ENCODE measurements around the gene PAK5.

The PAK5 gene

DNA sequence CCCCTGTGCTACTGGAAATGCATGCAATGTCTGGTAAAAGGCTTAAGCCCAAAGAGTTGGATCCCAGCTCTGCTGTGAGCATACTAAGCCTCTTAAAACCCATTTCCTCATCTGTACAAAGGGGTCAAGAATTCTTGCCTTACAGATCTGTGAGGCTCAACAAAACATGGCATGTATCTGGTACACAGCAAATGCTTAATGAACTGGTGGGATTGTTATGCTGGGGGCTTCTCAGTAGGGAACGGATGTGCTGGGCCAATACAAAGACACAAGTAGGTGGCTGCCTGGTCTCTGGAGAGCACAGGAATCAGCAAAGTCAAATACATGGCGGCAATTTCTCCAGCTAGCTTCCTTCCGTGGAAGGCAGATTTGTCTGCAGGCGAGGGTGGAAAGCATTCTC is 262.2 kb downstream of the PAK5 start:
- H3K9me3 ChIP-seq (ENCODE audit: control insufficient read depth, low read length) = no peaks in the 10 kb centered on the region
- no peak overlapping the region for H3K4me3 ChIP-seq (ENCODE audit: low read length)
- no peaks in the 10 kb centered on the region for H3K36me3 ChIP-seq (ENCODE audit: control insufficient read depth, insufficient read depth, low read length, severe bottlenecking)
- no peak for DNase-seq (ENCODE audit: low read depth)
- no peak overlapping the region for H3K9ac ChIP-seq (ENCODE audit: low read length)
- no peaks in the 10 kb centered on the region for H3K4me1 ChIP-seq (ENCODE audit: control insufficient read depth, insufficient read depth, low read length)
- H3K27me3 ChIP-seq (replicated peaks; ENCODE audit: control insufficient read depth, insufficient read depth, low read length) = peaks cover 41% of the 10 kb centered on the region

DNA sequence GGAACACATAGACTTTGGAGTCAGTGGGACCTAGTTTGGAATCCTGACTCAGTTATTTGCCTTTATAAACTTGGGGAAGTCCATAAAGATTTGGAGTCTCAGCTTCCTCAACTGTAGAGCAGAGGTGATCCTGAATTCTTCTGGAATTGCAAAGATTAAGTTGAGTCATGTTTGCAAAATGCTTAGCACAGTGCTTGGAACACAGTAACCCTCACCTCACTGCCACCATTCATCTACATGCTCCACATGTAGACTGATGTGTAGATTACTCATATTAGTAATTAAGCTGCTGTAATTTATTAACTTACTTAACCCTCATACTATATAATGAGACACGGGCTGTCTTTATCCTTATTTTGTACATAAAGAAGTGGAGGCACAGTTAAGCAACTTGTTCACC is 263.0 kb downstream of the PAK5 start:
- H3K9ac ChIP-seq (ENCODE audit: low read length) = no peak overlapping the region
- no peaks in the 10 kb centered on the region for H3K4me1 ChIP-seq (ENCODE audit: control insufficient read depth, insufficient read depth, low read length)
- H3K4me3 ChIP-seq (ENCODE audit: low read length) = no peak overlapping the region
- no peaks in the 10 kb centered on the region for H3K9me3 ChIP-seq (ENCODE audit: control insufficient read depth, low read length)
- H3K36me3 ChIP-seq (ENCODE audit: control insufficient read depth, insufficient read depth, low read length, severe bottlenecking) = no peaks in the 10 kb centered on the region
- H3K27me3 ChIP-seq (replicated peaks; ENCODE audit: control insufficient read depth, insufficient read depth, low read length) = peaks cover 46% of the 10 kb centered on the region
- DNase-seq (ENCODE audit: low read depth) = no peak

DNA sequence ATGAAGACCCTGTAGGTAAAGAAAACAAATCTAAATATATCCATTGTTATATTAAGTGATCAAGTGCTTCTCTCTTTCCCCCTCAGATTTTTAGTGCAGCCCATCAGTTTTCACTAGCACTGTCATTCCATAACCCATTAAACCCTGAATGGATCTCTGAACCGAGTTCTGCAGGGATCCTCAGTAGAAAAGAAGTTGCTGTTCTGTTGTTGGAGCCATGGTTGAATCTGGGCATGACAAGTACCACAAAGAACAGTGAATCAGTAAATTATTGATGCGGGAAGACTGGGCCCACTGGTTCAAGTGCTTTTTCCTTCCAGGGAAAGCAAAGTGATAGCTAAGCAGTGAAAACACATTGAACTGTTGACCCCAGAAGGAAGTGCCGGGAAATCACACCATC is 264.1 kb downstream of the PAK5 start:
- Histone ChIP-seq H3K9me3 (ENCODE audit: control insufficient read depth, low read length) (no peaks in the 10 kb centered on the region), H3K27me3 (replicated peaks; ENCODE audit: control insufficient read depth, insufficient read depth, low read length) (peaks cover 54% of the 10 kb centered on the region), H3K9ac (ENCODE audit: low read length) (no peak overlapping the region), H3K4me1 (ENCODE audit: control insufficient read depth, insufficient read depth, low read length) (no peaks in the 10 kb centered on the region), H3K4me3 (ENCODE audit: low read length) (no peak overlapping the region), H3K36me3 (ENCODE audit: control insufficient read depth, insufficient read depth, low read length, severe bottlenecking) (no peaks in the 10 kb centered on the region)
- DNase-seq (ENCODE audit: low read depth) = no peak

DNA sequence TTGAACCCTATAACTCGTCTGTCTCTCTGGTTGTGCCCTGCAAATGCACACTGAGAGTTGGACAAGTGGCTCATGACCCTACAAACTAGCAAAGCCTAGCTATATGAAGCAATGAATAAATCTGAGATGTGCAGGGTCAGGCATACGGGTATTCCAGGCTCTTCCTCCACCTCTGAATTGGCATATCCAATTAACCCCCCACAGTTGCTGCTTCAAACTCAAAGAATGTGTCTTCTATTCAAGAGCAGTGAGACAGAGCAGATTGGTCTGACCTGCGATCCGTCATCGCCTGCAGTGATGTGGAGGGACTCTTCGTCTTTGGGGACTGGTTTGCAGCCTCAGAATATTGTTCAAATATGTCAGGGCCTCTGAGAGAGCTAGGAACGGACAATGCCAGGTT is 264.7 kb downstream of the PAK5 start:
- DNase-seq (ENCODE audit: low read depth) = no peak
- H3K4me3 ChIP-seq (ENCODE audit: low read length) = no peak overlapping the region
- peaks cover 1% of the 10 kb centered on the region for H3K9me3 ChIP-seq (ENCODE audit: control insufficient read depth, low read length)
- H3K36me3 ChIP-seq (ENCODE audit: control insufficient read depth, insufficient read depth, low read length, severe bottlenecking) = no peaks in the 10 kb centered on the region
- no peaks in the 10 kb centered on the region for H3K4me1 ChIP-seq (ENCODE audit: control insufficient read depth, insufficient read depth, low read length)
- no peak overlapping the region for H3K9ac ChIP-seq (ENCODE audit: low read length)
- H3K27me3 ChIP-seq (replicated peaks; ENCODE audit: control insufficient read depth, insufficient read depth, low read length) = peaks cover 51% of the 10 kb centered on the region

DNA sequence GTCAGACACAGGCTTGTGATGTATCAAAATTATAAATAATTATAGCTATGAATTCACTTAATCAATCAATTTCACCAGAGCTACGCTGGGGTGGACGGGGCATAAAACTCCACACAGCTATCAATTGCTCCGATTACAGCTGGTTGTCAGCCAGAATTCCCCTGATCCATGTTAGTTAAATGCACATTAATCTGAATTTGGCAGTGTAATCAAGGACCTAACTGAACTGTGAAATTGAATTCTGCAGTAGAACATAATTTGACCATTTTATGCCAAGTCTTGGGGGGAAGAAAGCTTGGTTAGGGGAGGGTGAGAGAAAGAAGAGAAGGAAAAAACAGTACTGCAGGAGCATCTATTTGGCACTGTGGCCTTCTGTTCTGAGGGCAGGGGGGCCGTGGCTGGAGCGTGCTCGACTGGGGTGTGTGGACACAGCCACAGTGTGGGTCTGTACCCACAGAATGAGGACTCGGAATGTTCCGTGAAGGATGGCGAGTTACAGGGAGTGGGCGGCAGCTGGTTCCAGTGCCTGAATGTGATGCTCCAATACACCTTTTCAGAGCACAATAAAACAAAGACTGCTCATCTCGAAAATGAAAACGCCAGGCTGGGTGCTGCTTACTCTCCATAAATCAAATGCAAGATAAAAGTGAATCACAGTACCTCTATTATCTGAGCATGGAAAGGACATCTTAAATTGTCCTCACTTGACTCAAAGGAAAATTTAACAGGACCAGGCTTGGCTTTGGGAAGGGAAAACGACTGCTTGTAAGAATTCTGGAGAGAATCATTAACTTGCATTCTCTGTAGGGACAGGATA is 265.3 kb downstream of the PAK5 start:
- Histone ChIP-seq H3K4me1 (ENCODE audit: control insufficient read depth, insufficient read depth, low read length) (no peaks in the 10 kb centered on the region), H3K27me3 (replicated peaks; ENCODE audit: control insufficient read depth, insufficient read depth, low read length) (peaks cover 51% of the 10 kb centered on the region), H3K4me3 (ENCODE audit: low read length) (no peak overlapping the region), H3K9ac (ENCODE audit: low read length) (no peak overlapping the region), H3K9me3 (ENCODE audit: control insufficient read depth, low read length) (peaks cover 6% of the 10 kb centered on the region), H3K36me3 (ENCODE audit: control insufficient read depth, insufficient read depth, low read length, severe bottlenecking) (no peaks in the 10 kb centered on the region)
- DNase-seq (ENCODE audit: low read depth) = no peak

DNA sequence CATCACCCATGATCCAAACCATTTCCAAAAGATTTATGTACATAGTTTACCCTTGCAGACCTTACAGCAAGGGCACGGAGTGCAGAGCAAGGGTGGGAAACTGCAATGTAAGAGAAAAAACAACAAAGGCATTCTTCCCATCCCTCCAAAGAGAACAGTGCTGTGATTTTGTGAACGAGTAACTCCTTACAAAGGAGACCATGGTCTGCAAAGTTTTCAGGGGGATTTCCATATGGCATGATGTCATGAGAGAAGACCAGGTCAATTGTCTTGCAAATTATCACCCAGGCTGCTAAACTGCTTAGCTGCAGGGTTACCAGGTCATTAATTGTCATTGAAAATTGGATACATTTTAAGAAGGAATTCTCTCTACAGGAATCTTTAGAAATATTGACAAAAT is 266.2 kb downstream of the PAK5 start:
- H3K4me1 ChIP-seq (ENCODE audit: control insufficient read depth, insufficient read depth, low read length) = no peaks in the 10 kb centered on the region
- no peak overlapping the region for H3K4me3 ChIP-seq (ENCODE audit: low read length)
- DNase-seq (ENCODE audit: low read depth) = no peak

DNA sequence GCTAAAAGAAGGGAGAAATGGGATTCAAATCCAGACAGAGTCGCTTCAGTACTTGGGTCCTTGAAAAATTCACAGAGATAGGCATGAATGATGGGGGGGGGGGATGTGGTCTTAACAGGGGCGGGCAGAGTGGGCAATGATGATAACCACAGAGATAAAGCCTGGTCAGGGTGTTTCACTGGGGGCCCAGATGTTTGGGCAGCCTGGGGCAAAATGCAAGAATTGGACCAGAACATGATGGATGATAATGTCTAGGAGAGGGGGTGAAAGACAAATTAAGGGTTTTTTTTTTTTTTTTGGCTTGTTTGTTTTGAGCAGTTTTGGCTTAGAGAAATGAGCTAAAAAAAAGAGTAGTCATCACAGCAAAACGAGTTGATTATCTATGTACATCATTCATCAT is 267.1 kb downstream of the PAK5 start:
- Histone ChIP-seq H3K9me3 (ENCODE audit: control insufficient read depth, low read length) (peaks cover 6% of the 10 kb centered on the region), H3K4me3 (ENCODE audit: low read length) (no peak overlapping the region), H3K27me3 (replicated peaks; ENCODE audit: control insufficient read depth, insufficient read depth, low read length) (peaks cover 54% of the 10 kb centered on the region), H3K9ac (ENCODE audit: low read length) (no peak overlapping the region), H3K4me1 (ENCODE audit: control insufficient read depth, insufficient read depth, low read length) (no peaks in the 10 kb centered on the region), H3K36me3 (ENCODE audit: control insufficient read depth, insufficient read depth, low read length, severe bottlenecking) (no peaks in the 10 kb centered on the region)
- DNase-seq (ENCODE audit: low read depth) = no peak

More for the DNA sequence above, 266.2 kb downstream of the PAK5 start:
- Histone ChIP-seq H3K27me3 (replicated peaks; ENCODE audit: control insufficient read depth, insufficient read depth, low read length) (peaks cover 54% of the 10 kb centered on the region), H3K9ac (ENCODE audit: low read length) (no peak overlapping the region), H3K36me3 (ENCODE audit: control insufficient read depth, insufficient read depth, low read length, severe bottlenecking) (no peaks in the 10 kb centered on the region), H3K9me3 (ENCODE audit: control insufficient read depth, low read length) (peaks cover 6% of the 10 kb centered on the region)

DNA sequence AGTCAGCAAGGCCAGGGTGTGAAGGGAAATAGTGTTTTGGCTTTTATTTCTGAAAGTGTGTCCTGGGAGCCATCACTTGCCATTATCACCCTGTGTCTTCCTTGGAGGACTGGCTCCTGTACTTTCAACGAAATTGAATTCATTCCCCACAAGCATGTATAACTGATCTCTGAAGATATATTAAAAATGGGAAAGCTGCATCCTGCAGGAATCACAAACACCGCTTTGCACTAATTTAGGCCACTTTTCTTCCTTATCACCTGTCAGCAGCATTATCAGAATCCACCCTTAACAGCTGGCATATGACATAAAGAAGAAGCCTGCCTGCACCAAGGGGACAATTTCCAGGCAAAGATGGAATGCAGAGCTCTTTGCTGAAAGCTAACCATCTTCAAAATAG is 268.3 kb downstream of the PAK5 start:
- Histone ChIP-seq H3K4me1 (ENCODE audit: control insufficient read depth, insufficient read depth, low read length) (no peaks in the 10 kb centered on the region), H3K9me3 (ENCODE audit: control insufficient read depth, low read length) (peaks cover 6% of the 10 kb centered on the region), H3K9ac (ENCODE audit: low read length) (no peak overlapping the region), H3K27me3 (replicated peaks; ENCODE audit: control insufficient read depth, insufficient read depth, low read length) (peaks cover 50% of the 10 kb centered on the region), H3K4me3 (ENCODE audit: low read length) (no peak overlapping the region), H3K36me3 (ENCODE audit: control insufficient read depth, insufficient read depth, low read length, severe bottlenecking) (no peaks in the 10 kb centered on the region)
- no peak for DNase-seq (ENCODE audit: low read depth)

DNA sequence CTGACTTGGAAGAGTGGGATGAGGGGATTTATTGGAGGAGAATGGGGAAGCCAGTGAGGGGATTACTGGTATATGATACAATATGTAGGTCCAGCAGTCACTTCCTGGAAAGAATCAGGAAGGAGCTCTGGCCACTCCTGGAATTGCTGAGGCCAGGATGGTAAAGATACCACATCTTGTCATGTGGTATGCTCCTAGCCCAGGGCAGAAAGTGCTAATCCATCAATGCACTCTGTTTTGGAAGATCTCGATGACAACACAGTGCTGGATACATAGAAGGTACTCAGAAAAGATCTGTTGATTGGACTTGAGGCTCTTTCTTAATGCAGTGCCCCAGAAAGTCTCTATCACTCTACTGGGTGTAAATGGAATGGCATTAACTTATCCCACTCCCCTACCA is 271.9 kb downstream of the PAK5 start:
- no peak overlapping the region for H3K9ac ChIP-seq (ENCODE audit: low read length)
- H3K9me3 ChIP-seq (ENCODE audit: control insufficient read depth, low read length) = peaks cover 6% of the 10 kb centered on the region
- H3K4me3 ChIP-seq (ENCODE audit: low read length) = no peak overlapping the region
- no peaks in the 10 kb centered on the region for H3K36me3 ChIP-seq (ENCODE audit: control insufficient read depth, insufficient read depth, low read length, severe bottlenecking)
- no peaks in the 10 kb centered on the region for H3K4me1 ChIP-seq (ENCODE audit: control insufficient read depth, insufficient read depth, low read length)
- DNase-seq (ENCODE audit: low read depth) = no peak
- peaks cover 23% of the 10 kb centered on the region for H3K27me3 ChIP-seq (replicated peaks; ENCODE audit: control insufficient read depth, insufficient read depth, low read length)

DNA sequence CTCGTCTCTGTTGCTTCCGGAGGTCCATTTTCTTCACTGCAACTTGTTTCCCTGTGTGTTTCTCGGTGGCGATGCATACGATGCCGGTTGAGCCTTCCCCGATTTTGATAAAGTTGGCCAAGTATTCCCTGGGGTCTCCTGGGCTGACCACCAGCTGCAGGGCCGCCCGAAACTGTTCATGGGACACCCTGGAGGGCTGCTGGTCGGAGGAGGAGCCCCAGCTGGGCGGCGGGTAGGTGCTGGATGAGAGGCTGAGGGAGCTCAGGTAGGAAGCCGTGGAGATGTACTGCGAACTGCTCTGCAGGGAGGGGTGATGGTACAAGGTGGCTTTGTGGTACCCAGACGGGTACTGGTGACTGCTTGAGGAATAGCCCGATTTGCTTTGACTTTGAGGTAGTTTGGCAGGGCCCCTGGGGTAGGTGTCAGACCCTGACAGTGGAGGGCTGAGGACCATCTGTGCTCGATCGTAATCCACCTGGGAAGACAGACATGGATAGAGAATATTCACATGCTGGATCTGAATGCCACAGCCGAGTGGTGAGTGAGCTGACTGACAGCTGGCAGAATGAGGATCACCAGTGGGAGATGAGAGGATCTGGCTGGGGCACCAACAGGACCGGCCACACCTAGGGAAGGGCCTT is 272.8 kb downstream of the PAK5 start:
- H3K4me3 ChIP-seq (ENCODE audit: low read length) = no peak overlapping the region
- H3K4me1 ChIP-seq (ENCODE audit: control insufficient read depth, insufficient read depth, low read length) = no peaks in the 10 kb centered on the region
- no peak overlapping the region for H3K9ac ChIP-seq (ENCODE audit: low read length)
- peaks cover 6% of the 10 kb centered on the region for H3K9me3 ChIP-seq (ENCODE audit: control insufficient read depth, low read length)
- no peak for DNase-seq (ENCODE audit: low read depth)
- peaks cover 18% of the 10 kb centered on the region for H3K27me3 ChIP-seq (replicated peaks; ENCODE audit: control insufficient read depth, insufficient read depth, low read length)
- no peaks in the 10 kb centered on the region for H3K36me3 ChIP-seq (ENCODE audit: control insufficient read depth, insufficient read depth, low read length, severe bottlenecking)

DNA sequence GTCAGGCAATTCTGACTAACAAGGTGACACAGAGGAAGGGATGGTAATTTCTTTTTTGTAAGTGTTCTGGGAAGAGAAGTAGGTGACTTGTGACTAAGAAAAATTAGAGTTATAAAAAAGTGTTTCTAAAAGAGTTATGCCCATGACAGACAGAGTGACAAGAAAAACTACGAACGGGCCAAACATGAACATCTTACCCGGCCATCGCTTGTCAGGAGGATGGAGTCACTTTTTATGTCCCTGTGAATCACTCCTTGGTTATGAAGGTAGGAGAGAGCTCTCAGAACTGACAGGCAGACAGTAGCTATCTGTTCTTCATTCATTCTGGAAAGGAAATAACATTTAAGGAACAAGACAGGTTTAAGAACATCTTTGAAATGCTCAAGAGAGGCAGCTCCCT is 281.5 kb downstream of the PAK5 start:
- no peaks in the 10 kb centered on the region for H3K36me3 ChIP-seq (ENCODE audit: control insufficient read depth, insufficient read depth, low read length, severe bottlenecking)
- H3K4me1 ChIP-seq (ENCODE audit: control insufficient read depth, insufficient read depth, low read length) = no peaks in the 10 kb centered on the region
- H3K27me3 ChIP-seq (replicated peaks; ENCODE audit: control insufficient read depth, insufficient read depth, low read length) = no peaks in the 10 kb centered on the region
- H3K9me3 ChIP-seq (ENCODE audit: control insufficient read depth, low read length) = peaks cover 7% of the 10 kb centered on the region
- DNase-seq (ENCODE audit: low read depth) = no peak
- no peak overlapping the region for H3K9ac ChIP-seq (ENCODE audit: low read length)
- H3K4me3 ChIP-seq (ENCODE audit: low read length) = no peak overlapping the region

All from adipocyte (in vitro differentiated cells).